Progenitor cell of endocrine pancreas (in vitro differentiated cells): Measurements from ENCODE around the gene CHN2. TPM values are rescaled to one million over a fixed set of nuclear protein-coding genes. Genes with fewer than 3 reads are reported as not detected.

Experiments used
- DNase-seq: peaks from one replicate; pipeline ENCODE4 v3.0.0; 2021; ENCODE audit warnings: low spot score; ENCODE audit not compliant: unreplicated experiment
- H3K27ac Mint-ChIP-seq: 2 replicates; pipeline ENCODE4 v1.8.0; 2021; ENCODE audit warnings: mild to moderate bottlenecking, moderate library complexity, mixed read lengths
- H3K27me3 Mint-ChIP-seq: 2 replicates; pipeline ENCODE4 v1.8.0; 2021; ENCODE audit warnings: mixed read lengths
- H3K36me3 Mint-ChIP-seq: 2 replicates; pipeline ENCODE4 v1.8.0; 2022; ENCODE audit warnings: mixed read lengths; ENCODE audit not compliant: insufficient read depth
- H3K4me1 Mint-ChIP-seq: 2 replicates; pipeline ENCODE4 v1.8.0; 2021; ENCODE audit warnings: low read depth, mixed read lengths
- H3K4me3 Mint-ChIP-seq: 2 replicates; pipeline ENCODE4 v1.8.0; 2021; ENCODE audit warnings: low read depth, mild to moderate bottlenecking, moderate library complexity, mixed read lengths
- H3K9me3 Mint-ChIP-seq: 2 replicates; pipeline ENCODE4 v1.8.0; 2021; ENCODE audit warnings: low read depth, mixed read lengths
- CTCF ChIP-seq: fragments of 200-600 bp; sonication (generic); IDR thresholded peaks from one replicate; pipeline ENCODE4 v1.5.0; 2021; ENCODE audit warnings: antibody characterized with exemption, mild to moderate bottlenecking; ENCODE audit not compliant: unreplicated experiment
- long read RNA-seq: library from polyadenylated mRNA; unstranded; transcript quantifications from one replicate; pipeline ENCODE4 v2.0.0, GENCODE V29; 2020
- total RNA-seq: library from RNA; stranded (reverse); gene quantifications from 2 replicates; pipeline ENCODE4 v1.2.1, GENCODE V29; 2021

Gene CHN2
- 21.2 and 22.0 TPM in 2 replicates for total RNA-seq
- long read RNA-seq, partial matches to known transcripts: 9 of 33 reads
- long read RNA-seq, other reads (novel, unspliced or antisense): 12 of 33 reads

DNA sequence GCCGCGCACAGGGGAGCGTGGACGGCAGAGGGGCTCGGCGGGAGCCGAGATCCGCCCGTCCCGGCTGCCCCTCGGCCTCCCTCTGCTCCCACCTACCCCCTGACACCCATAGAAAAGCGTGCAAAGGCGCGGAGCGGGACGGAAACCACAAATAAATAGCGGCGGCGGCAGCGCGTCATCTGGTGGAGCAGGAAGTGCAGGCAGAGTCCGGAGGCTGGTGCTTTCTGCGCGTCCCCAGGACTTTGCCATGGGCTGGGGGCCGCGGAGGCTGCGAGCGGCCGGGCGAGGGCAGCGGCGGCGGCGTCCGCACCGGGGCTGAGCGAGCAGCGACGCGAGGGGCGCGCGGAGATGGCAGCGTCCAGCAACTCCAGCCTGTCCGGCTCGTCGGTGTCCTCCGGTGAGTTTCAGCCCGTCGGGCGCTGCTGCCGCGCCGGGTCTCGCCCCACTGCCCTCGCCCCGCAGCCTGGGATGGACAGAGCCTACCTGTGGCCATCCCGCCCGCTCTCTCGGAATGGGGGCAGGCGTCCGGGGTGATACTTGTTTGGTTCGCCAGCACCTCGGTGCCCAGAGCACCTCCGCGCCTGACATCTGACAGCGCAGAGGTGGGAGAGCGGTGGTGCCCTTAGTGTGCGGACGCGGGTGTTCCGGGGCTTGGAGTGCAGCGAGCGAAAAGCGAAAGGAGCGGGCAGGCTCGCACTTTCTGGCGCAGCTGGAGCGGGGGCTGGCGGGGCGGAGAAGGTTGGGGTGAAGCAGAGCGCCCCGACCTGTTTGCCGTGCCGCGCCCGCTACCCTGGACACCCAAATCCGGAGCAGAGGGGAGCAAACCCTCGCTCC, at the start of gene CHN2:
Gene CHN2, plus strand, starts transcription at position 182 of the 834 bp plus-strand sequence.
- Mint-ChIP-seq H3K36me3 (no peaks in the 10 kb centered on the region), H3K9me3 (no peaks in the 10 kb centered on the region), H3K4me3 (peak within 1 kb of the TSS; percentile 81), H3K27me3 (peaks cover 11% of the 10 kb centered on the region), H3K27ac (peak within 1 kb of the TSS; percentile 86), H3K4me1 (peaks cover 49% of the 10 kb centered on the region)
- TF ChIP-seq CTCF: peak; percentile 14
- peak; percentile 48 for DNase-seq

DNA sequence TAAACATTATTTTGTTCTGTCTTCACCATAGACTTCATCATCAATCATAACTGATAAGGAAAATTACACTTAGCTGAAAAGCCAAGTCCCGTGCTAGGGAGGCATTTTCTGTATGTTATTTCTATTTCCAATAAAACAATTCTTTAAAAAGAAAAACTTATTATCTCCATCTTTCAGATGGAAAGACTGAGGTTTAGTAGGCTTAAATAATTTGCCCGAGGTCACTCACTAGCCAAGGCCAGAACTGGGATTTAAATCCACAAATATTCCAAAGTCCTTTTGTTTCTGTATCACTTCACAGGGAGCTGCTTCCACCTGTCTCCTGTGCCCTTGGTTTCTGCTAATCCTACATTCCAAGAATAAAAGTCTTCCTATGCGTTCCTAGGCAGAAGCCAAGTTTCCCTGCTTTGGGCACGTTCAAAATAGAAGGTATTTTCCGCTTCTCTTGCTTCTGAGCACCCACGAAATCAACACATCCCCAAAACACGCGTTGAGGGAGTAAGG, 49.0 kb upstream of the CHN2 start:
- Mint-ChIP-seq H3K4me3 (peak overlapping the region; percentile 88), H3K27ac (peak overlapping the region; percentile 28)

DNA sequence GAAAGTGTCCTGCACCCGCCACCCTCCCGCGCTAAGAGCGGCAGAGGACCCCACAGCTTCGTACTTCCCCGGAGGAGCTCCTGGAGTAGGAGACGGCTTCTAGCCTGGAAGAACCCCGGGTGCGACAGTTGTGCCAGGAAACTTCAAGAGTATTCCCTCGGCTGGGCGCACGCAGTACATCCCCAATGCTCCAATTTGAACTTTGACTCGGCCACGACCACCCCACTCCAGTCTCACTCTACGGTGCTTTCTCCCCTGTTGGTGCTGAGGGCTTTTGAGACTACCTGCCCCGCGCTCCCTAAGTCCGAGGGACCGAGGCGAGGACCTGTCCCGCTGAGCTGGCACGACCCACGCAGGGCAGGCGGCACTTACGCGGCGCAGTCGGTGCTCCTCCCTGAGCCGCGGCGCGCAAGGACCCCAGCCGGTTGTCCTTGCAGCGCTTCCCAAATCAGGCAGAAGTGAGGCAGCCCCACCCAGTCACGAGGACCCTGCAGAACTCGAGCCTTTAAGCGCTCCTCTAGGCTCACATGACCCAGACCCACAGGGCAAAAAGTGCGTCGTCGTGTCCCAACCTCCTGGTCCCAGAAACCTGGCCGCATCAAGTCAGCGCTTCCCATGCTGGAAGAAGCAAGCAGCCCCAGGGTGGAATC, 48.4 kb upstream of the CHN2 start, which contains the start of gene CPVL:
Gene CPVL, minus strand, starts transcription at position 481 of the 650 bp plus-strand sequence. CDS start 25,476 bp downstream, outside the sequence.
- H3K4me3 Mint-ChIP-seq: peak within 1 kb of the TSS; percentile 88
- no peak for TF ChIP-seq CTCF
- peaks cover 27% of the 10 kb centered on the region for H3K4me1 Mint-ChIP-seq
- H3K27ac Mint-ChIP-seq: peak within 1 kb of the TSS; percentile 28
- DNase-seq: peak; percentile 14
- peaks cover 25% of the 10 kb centered on the region for H3K27me3 Mint-ChIP-seq
- H3K9me3 Mint-ChIP-seq: peaks cover 3% of the 10 kb centered on the region
- no peaks in the 10 kb centered on the region for H3K36me3 Mint-ChIP-seq

More for the DNA sequence above, 49.0 kb upstream of the CHN2 start:
- no peak for TF ChIP-seq CTCF
- Mint-ChIP-seq H3K4me1 (peaks cover 32% of the 10 kb centered on the region), H3K9me3 (peaks cover 3% of the 10 kb centered on the region), H3K27me3 (peaks cover 25% of the 10 kb centered on the region), H3K36me3 (no peaks in the 10 kb centered on the region)
- DNase-seq: no peak

DNA sequence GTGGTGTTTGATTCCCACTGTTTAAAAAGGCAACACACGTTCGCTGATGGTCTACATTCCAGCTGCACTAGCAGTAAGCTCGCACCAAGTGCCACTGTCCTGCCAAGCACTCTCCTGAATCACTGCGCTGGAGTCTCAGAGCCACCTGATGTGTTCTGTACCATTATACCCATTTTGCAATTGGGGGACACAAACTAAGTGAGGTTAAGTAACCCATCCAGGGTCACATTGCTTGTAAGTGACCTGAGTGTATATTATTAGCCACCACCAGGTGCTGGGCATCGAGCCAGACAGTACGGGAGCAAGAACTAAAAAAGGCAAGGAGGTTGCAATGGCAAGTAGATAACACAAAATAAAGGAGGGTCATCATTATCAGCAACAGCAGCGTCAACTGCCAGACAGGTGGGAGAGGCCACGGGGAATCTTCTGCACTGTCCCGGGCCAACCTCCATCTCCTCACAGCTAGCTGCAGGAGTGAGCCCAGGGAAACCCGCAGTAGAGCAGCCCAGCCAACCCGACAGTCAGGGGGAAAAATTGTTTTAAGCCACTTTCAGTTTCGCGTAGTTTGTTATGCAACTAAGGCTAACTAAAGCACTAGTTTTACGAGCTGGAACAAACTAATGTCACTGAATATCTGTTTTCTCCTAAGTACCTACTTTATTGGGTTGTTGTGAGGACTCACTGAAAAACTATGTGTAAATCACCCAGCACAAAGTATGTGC, 47.5 kb upstream of the CHN2 start:
- DNase-seq: no peak
- H3K4me1 Mint-ChIP-seq: peaks cover 25% of the 10 kb centered on the region
- no peaks in the 10 kb centered on the region for H3K36me3 Mint-ChIP-seq
- peaks cover 3% of the 10 kb centered on the region for H3K9me3 Mint-ChIP-seq
- H3K27me3 Mint-ChIP-seq: peaks cover 25% of the 10 kb centered on the region
- peak overlapping the region; percentile 88 for H3K4me3 Mint-ChIP-seq
- peak overlapping the region; percentile 19 for H3K27ac Mint-ChIP-seq
- peak; percentile 25 for TF ChIP-seq CTCF

DNA sequence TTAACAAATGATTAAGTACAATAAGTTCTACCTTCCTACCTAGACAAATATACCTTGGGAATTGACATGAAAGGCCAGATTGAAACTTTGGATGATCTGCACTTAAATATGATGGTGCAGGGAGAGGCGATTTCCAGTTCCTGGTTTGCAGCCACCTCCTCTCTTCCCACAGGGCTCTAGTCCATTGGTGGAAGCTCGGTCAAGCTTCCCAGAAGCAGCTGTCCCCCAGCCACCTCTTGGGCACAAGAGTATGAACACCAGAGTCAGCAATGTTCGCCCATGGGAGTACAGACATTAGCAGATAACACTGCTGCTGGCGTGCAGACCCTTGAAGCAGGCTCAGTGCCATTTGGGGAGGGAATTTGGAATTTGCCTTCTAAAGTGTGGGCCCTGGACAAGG, 46.8 kb upstream of the CHN2 start:
- TF ChIP-seq CTCF: no peak
- no peak for DNase-seq
- peaks cover 3% of the 10 kb centered on the region for H3K9me3 Mint-ChIP-seq
- H3K27me3 Mint-ChIP-seq: peaks cover 25% of the 10 kb centered on the region
- no peak overlapping the region for H3K27ac Mint-ChIP-seq
- no peaks in the 10 kb centered on the region for H3K36me3 Mint-ChIP-seq
- H3K4me1 Mint-ChIP-seq: peaks cover 20% of the 10 kb centered on the region
- H3K4me3 Mint-ChIP-seq: no peak overlapping the region
